Stimulated activated naive CD8-positive, alpha-beta T cell treated with anti-CD3 and anti-CD28 coated beads, Interleukin-15, amount 100 ng/mL, for 72 hours (primary cell): ENCODE results near the gene COL13A1.
A peak's percentile ranks its signal among the peaks of the same experiment; 100 is the strongest.

Source experiments
- ATAC-seq: fragments of 150-1000 bp; cut with Tn5 transposase; 2 replicates; pipeline ENCODE4 v1.10.0; 2021; ENCODE audit warnings: mild to moderate bottlenecking, moderate library complexity
- DNase-seq, 2 donors: peaks; one replicate each; pipeline ENCODE4 v3.0.0; 2021 to 2022
- H3K27ac Mint-ChIP-seq, 2 donors: one replicate each; pipeline ENCODE4 v1.8.0; 2022; ENCODE audit warnings: mild to moderate bottlenecking in 2 of 2, mixed read lengths in 2 of 2, moderate library complexity in 2 of 2
- H3K27me3 Mint-ChIP-seq: one replicate; pipeline ENCODE4 v1.8.0; 2022; ENCODE audit warnings: mixed read lengths
- H3K4me1 Mint-ChIP-seq: one replicate; pipeline ENCODE4 v1.8.0; 2022; ENCODE audit warnings: mild to moderate bottlenecking, mixed read lengths
- H3K4me3 Mint-ChIP-seq, 2 donors: one replicate each; pipeline ENCODE4 v1.8.0; 2022; ENCODE audit warnings: mild to moderate bottlenecking in 2 of 2, mixed read lengths in 2 of 2, moderate library complexity in 1 of 2
- H3K9me3 Mint-ChIP-seq, 2 donors: one replicate each; pipeline ENCODE4 v1.8.0; 2022; ENCODE audit warnings: mixed read lengths in 2 of 2

COL13A1 gene

DNA sequence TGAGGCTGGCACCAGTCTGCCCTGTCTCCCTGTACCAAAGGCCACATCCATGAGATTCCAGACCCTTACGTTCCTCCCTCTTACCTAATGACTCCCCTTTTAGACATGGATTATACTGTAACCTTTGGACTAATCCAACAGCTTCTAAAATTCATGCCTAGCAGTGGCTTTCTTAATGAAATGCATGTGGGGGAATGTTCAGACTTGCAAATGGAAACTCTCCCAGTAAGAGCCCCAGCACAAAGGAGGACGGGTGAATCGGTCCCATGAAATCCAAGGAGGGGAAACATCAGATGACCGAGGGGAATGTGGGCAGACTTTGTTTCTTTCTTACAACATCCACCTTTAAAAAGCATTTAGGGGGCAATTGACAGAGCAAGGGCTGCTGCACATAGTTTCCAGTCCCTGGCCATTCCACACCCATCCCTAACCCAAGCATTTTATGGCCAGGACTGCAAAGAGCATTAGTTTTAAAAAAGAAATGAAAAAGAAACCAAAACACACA, 71.5 kb downstream of the COL13A1 start:
- Mint-ChIP-seq H3K4me1 (no peaks in the 10 kb centered on the region), H3K4me3 (no peak overlapping the region), H3K27me3 (peaks cover 7% of the 10 kb centered on the region), H3K27ac (no peak overlapping the region), H3K9me3 (no peaks in the 10 kb centered on the region)
- ATAC-seq = no peak
- no peak for DNase-seq

DNA sequence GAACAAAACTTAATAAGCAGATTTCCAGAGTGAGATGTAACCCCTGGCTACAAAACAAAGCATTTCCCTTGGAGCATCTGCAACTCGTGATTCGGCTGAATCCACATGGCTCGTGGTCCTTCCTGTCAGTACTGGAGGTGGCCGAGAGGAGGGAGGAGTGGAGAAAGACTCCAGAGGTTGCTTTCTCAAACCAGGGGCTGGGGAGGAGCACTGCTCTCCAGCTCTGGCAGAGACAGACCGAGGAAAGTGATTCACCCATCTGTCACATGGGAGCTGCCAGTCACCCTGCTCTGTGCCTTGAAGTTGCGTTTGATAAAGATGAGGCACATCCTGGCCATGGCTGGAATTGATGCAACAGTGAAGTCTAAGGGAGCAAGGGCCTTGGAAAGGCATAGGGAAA, 72.7 kb downstream of the COL13A1 start:
- H3K4me3 Mint-ChIP-seq = no peak overlapping the region
- ATAC-seq (no peak), DNase-seq (no peak)
- no peaks in the 10 kb centered on the region for H3K4me1 Mint-ChIP-seq
- no peaks in the 10 kb centered on the region for H3K9me3 Mint-ChIP-seq
- no peak overlapping the region for H3K27ac Mint-ChIP-seq
- no peaks in the 10 kb centered on the region for H3K27me3 Mint-ChIP-seq

DNA sequence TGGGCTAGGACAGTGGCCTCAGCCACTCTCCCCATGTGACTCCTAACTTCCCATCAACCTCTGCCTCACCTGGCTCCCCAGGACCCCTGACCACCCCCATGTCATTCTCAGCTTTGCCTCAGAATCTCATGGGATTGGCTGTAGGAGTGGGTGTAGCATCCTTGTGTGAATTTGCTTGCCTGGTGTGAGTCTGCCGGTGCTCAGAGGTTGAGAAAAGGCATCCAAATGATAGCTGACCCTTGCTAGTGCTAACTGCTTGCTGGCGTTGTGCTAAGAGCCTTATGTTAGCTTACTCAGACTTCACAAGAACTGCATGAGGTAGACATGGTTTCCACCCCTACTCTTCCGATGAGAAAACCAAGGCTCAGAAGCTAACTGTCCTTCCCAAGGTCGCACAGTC, 74.2 kb downstream of the COL13A1 start:
- ATAC-seq (no peak), DNase-seq (no peak)
- H3K4me1 Mint-ChIP-seq = no peaks in the 10 kb centered on the region
- peaks cover 12% of the 10 kb centered on the region for H3K27me3 Mint-ChIP-seq
- no peak overlapping the region for H3K4me3 Mint-ChIP-seq
- H3K9me3 Mint-ChIP-seq = no peaks in the 10 kb centered on the region
- no peak overlapping the region for H3K27ac Mint-ChIP-seq

DNA sequence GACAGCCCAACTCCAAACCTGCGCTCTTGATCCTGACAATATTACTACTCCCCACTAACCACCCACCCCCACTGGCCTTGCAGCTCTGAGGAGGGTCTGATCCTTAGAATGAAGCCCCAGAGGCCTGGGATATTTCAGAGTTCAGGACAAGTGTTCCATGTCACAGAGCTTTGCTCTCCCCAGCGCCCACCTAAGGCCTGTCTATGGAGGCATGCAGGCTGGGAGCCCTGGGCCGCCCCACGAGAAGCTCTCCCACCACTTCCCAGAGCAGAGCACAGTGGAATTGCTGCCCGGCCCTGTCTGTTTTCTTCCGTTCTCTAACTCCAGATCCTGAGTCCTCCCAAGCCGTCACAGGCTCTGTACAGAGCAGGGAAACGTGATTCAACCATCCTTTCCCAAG, 74.6 kb downstream of the COL13A1 start:
- Mint-ChIP-seq H3K27me3 (peaks cover 16% of the 10 kb centered on the region), H3K4me1 (no peaks in the 10 kb centered on the region), H3K4me3 (no peak overlapping the region), H3K9me3 (no peaks in the 10 kb centered on the region), H3K27ac (no peak overlapping the region)
- no peak for DNase-seq
- no peak for ATAC-seq

DNA sequence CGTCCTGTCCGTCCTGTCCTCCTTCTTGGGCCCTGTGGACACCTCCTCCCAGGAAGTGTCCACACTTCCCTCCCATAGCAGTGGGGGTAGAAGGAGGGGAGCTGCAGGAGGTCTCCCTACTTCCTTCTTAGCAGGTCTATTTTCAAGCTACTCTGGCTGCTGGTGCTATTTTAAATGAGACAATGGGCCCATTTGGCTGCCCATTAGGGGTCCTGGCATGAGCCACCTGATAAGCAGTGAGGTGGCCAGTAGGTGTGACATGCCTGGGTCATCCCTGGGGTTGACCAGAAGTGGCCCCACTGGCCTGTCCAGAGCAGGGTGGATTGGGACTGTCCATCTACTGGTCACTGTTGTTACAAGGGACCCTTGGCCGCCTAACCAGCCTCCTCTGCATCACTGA, 75.2 kb downstream of the COL13A1 start:
- no peak overlapping the region for H3K27ac Mint-ChIP-seq
- DNase-seq (no peak), ATAC-seq (no peak)
- H3K4me1 Mint-ChIP-seq = no peaks in the 10 kb centered on the region
- H3K4me3 Mint-ChIP-seq = no peak overlapping the region
- H3K27me3 Mint-ChIP-seq = peaks cover 22% of the 10 kb centered on the region
- no peaks in the 10 kb centered on the region for H3K9me3 Mint-ChIP-seq

DNA sequence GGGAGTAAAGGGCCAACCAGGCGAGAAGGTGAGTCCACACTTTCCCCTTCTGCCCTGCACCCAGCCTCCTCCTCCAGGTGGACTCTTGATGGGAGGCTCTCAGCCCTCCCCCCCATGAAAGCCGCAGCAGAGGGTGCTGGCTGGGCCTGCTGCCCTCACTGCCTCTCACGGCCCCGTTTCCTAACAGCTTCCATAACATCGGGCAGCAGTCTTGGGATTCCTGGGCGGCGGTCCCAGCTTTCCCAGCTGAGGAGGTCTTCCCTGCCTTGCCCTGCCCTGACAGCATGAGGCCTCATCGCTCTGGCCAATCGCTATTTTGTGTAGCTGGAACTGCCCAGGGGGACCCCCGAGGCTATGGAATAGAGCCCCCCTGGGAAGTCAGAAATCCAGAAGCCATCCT, 76.3 kb downstream of the COL13A1 start:
- Mint-ChIP-seq H3K4me3 (no peak overlapping the region), H3K27me3 (peaks cover 22% of the 10 kb centered on the region), H3K27ac (no peak overlapping the region)

DNA sequence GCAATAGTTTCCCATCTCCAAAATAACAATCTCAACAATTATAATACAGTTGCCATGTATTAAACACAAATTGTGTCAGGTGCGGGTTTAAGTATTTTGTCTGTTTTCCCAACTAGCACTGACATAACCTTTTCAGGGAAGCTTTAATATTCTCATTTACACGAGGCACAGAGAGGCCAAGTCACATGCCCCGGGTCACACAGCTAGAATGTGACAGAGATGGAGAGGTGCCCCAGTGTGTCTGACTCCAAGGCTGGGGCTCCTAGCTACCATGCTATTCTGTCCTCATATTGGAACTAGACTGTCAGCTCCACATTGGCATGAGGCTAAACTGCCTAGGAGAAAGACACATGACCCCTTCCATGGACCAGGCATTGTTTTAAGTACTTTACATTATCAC, 77.2 kb downstream of the COL13A1 start:
- Mint-ChIP-seq H3K27ac (peak overlapping the region in 1 of 2 donors; percentile 13), H3K27me3 (peaks cover 32% of the 10 kb centered on the region)
- no peak for ATAC-seq

More for the DNA sequence above, 76.3 kb downstream of the COL13A1 start:
- DNase-seq (no peak), ATAC-seq (no peak)
- Mint-ChIP-seq H3K4me1 (no peaks in the 10 kb centered on the region), H3K9me3 (no peaks in the 10 kb centered on the region)

DNA sequence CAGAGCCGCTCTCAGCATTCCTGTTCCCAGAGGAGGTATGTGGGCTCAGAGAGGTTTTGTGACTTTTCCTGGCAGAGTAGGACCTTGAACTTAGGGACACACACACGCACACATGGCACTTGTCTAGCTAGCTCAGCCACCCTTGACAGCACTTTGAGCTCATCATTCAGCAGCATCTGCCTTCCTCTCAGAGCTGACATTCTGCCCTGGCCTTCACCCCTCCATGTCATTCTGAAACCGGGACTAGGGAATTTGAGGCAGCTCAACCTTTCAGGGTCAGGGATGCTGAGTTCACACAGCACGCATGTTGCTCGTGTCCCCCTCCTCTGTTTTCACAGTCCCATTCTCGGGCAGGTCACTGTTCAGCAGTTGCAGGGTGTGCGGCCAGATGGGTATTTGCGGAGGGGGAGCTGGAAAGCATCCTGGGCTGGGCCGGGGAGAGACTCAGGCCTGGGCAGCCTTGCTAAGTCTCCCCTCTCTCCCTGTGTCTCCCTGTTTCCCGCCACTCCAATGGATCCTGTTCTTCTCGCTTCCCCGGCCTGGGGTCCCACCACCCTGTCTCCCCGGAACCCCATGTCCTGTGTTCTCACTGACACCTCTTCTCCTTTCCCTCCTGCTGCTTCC, 78.0 kb downstream of the COL13A1 start:
- DNase-seq (no peak), ATAC-seq (no peak)
- Mint-ChIP-seq H3K4me1 (no peaks in the 10 kb centered on the region), H3K9me3 (no peaks in the 10 kb centered on the region), H3K27me3 (peaks cover 35% of the 10 kb centered on the region), H3K27ac (no peak overlapping the region), H3K4me3 (no peak overlapping the region)

More for the DNA sequence above, 77.2 kb downstream of the COL13A1 start:
- Mint-ChIP-seq H3K4me1 (no peaks in the 10 kb centered on the region), H3K4me3 (no peak overlapping the region), H3K9me3 (no peaks in the 10 kb centered on the region)
- no peak for DNase-seq

DNA sequence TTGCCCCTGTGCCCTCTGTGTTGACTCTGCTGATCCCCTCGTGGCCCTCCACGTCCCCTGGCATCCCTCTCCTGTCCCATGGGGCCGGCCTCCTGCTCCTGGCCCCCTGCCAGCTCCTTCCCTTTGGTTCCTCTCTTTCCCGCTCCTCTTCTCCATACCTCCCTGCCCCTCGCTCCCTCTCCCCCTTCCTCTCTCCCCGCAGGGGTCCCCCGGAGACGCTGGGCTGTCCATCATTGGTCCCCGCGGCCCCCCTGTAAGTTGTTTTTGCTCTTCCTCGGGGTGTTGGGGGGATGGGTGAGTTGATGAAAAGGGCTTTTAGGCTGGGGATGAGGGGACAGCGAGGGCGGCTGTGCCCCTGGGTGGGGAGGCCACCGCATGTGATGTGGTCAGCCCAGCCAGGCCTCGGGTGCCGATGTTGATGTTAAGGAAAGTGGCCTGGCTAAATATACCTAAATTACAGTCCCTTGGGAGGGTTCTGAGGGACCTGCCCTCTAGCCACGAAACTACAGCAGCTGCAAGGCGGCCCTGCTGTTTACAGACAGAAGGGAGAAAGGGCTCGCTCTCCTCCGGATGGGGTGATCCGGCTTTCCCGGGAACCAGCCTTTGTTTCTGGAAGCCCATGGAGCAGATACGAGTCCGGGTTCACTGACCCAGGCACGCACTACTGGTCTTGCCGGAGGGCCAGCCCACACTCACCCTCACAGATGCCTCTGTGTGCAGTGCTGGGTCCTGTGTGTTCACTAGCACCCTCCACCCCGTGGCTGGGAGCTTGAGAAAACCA, 78.8 kb downstream of the COL13A1 start:
- H3K9me3 Mint-ChIP-seq = no peaks in the 10 kb centered on the region
- ATAC-seq (no peak), DNase-seq (no peak)
- no peak overlapping the region for H3K4me3 Mint-ChIP-seq
- H3K27me3 Mint-ChIP-seq = peaks cover 35% of the 10 kb centered on the region
- no peaks in the 10 kb centered on the region for H3K4me1 Mint-ChIP-seq
- H3K27ac Mint-ChIP-seq = no peak overlapping the region

DNA sequence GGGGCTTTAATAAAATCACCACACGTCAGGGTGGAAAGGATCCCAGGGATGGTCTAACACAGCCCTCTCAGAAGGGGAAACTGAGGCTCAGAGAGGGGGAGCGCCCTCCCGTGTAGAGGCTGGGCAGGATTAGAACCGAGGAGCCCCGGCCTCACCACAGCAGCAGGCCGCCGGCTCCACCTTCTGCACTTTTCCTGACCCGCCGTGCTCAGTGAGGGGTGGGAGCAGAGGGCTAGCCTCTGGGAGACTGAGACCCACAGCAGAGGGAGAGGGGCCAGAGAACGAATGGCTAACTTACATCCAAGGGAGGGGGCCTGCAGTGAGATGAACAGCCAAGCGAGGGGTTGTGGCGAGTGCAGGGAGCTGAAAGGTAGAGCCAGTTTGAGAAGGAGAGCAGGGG, 79.5 kb downstream of the COL13A1 start:
- DNase-seq (no peak), ATAC-seq (no peak)
- H3K4me3 Mint-ChIP-seq = no peak overlapping the region
- peaks cover 35% of the 10 kb centered on the region for H3K27me3 Mint-ChIP-seq
- H3K9me3 Mint-ChIP-seq = no peaks in the 10 kb centered on the region
- H3K4me1 Mint-ChIP-seq = no peaks in the 10 kb centered on the region
- H3K27ac Mint-ChIP-seq = no peak overlapping the region

DNA sequence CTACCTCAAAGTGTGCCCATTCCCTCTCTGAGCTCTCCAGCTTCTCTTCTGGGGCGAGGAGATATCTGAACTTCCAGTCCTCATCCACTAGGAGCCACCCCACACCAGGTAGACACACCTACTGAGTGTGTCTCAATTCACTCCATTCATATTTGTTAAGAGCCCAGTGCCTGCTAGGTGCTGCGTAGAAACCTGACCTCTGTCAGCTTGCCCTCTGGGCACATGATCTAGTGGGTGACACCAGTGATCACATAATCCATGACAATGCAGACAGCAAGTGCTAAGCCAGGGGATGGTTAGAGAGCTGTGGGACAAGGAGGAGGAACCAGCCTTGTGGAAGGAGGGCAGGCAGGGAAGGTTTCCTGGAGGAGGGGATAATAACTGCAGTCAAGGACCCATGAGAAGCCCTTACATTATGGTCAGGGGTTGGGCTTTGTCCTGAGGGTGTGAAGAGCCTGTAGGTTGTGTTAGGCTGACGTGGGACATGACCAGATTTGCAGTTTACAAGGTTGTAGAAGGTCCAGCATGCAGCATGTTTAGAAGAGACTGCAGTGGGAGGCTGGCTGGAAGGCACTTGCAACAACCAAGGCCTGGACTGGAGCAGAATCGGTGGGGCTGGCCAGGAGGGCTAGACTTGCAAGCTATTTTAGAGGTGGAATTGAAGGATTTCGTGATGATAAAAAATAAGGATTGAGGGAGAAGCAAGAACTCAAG, 81.8 kb downstream of the COL13A1 start:
- DNase-seq = no peak
- Mint-ChIP-seq H3K27ac (peak overlapping the region in 1 of 2 donors; percentile 27), H3K4me3 (no peak overlapping the region), H3K4me1 (no peaks in the 10 kb centered on the region), H3K9me3 (no peaks in the 10 kb centered on the region), H3K27me3 (peaks cover 35% of the 10 kb centered on the region)
- peak; percentile 28 for ATAC-seq

DNA sequence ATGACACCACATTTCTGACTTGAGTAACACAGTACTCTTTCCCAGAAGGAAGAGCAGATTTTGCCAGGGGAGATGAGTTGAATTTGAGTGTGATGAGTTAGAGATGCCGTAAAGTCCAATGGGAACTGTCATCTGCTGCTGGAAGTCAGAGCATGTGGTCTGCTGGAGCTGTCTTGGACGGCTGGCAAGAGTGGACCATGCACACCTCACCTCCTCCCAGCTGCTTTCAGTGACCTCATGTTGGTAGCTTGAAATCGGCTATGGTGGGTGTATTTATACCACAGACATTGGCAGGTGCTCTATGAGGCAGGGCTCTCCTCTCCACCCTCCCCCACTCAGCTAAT, 82.3 kb downstream of the COL13A1 start:
- Mint-ChIP-seq H3K4me1 (no peaks in the 10 kb centered on the region), H3K27ac (no peak overlapping the region), H3K4me3 (no peak overlapping the region), H3K27me3 (peaks cover 35% of the 10 kb centered on the region), H3K9me3 (no peaks in the 10 kb centered on the region)
- ATAC-seq (no peak), DNase-seq (no peak)

DNA sequence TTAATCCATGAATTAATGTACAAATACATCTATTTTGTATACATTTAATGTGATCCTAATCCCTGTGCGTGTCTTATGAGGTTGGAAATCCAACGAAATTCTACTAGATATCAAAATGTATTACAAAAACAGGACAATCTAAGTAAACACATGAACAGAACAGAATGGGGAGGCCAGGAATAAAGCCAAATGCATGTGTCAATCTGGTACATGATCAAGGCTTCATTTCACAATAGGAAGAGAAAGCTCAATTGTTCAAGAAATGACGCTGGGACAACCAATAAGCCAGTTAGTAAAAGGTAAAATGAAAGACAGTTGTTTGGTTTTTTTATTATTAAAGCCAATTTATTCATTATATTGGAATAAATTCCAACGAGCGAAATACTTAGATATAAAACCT, 83.0 kb downstream of the COL13A1 start:
- Mint-ChIP-seq H3K27ac (no peak overlapping the region), H3K4me3 (no peak overlapping the region), H3K27me3 (peaks cover 34% of the 10 kb centered on the region), H3K4me1 (no peaks in the 10 kb centered on the region), H3K9me3 (no peaks in the 10 kb centered on the region)
- no peak for ATAC-seq
- no peak for DNase-seq

DNA sequence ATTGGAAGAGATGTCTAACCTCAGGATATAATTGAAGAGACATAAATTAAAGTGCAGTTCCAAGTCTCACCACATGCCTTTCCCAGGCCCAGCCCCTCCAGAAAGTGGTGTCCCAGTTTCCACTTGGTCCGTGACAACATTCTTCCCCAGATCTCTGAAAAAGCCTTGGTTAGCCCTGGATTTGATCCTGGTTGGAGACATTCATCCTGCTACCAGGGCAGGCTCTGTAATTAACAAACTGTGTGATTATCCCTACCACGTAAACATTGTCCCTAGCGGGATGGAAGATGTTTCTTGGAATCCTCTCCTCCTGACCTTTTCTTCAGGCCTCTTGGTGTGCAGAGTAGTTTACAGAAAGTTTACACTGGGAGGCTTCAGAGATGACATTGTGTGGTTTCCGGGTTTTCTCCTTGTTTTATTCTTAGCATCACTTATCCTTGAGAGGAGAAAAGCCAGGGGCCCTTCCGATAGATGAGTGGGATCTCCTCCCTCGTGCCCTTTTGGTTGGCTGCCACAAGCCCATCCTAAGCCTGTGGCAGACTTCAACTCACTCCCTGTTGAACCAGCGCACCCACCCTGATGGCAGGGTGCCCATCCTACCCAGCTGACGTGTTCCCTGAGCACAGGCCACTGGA, 83.8 kb downstream of the COL13A1 start:
- DNase-seq (no peak), ATAC-seq (no peak)
- peaks cover 26% of the 10 kb centered on the region for H3K27me3 Mint-ChIP-seq
- H3K27ac Mint-ChIP-seq = no peak overlapping the region
- no peak overlapping the region for H3K4me3 Mint-ChIP-seq
- H3K4me1 Mint-ChIP-seq = no peaks in the 10 kb centered on the region
- H3K9me3 Mint-ChIP-seq = no peaks in the 10 kb centered on the region

DNA sequence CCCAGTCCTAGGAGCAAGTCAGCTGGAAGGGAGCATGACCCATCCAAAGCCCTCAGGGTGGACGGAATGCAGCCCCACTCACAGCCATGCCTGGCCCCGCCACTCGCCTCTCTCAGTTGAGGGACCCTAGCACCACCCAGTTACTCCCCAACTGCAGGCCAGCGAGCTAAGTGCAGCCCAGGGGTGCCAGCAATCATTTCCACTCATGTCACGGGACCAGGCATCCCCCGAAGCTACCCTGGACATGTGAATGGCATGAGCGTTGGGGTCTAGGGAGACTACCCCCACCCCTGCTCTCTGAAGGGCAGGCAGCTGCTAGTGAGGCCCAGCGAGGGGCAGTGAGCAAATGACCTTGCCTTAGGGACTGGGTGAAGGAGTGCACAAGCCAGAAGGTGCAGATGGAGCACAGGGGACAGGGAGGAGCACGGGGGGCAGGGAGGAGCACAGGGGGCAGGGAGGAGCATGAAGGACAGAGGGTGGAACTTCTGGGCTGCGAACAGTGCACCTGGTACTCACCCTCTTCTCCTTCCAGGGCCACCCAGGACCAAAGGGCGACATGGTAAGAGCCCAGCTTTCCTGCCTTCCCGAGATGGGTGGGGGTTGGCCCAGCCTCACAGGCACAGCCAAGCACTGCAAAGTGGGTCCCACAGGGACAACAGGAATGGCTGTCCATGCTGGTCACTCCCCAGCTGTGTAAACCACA, 87.3 kb downstream of the COL13A1 start:
- no peak for DNase-seq
- Mint-ChIP-seq H3K27me3 (peaks cover 2% of the 10 kb centered on the region), H3K4me1 (no peaks in the 10 kb centered on the region), H3K4me3 (no peak overlapping the region), H3K27ac (peak overlapping the region; percentile 29 to 31), H3K9me3 (no peaks in the 10 kb centered on the region)
- ATAC-seq = no peak
